Limb (tissue), 2 donors: ENCODE results near the gene SIK1.
"Not testable (repeated sequence)": the region's sequence is repeated elsewhere in the genome, so short reads cannot be mapped to it uniquely, and the experiment has no call there.

Experiments
- DNase-seq, 2 donors: peaks; one replicate each; pipeline ENCODE4 v3.0.0-alpha.2; 2016; ENCODE audit errors: extremely low spot score in 2 of 2

The SIK1 gene

GRCh38 chr21:43426404-43427241 is at the start of gene SIK1:
SIK1 (minus strand) TSS chr21:43427131; CDS start chr21:43426178, 953 bp downstream.
- DNase-seq: not testable (repeated sequence)

DNA sequence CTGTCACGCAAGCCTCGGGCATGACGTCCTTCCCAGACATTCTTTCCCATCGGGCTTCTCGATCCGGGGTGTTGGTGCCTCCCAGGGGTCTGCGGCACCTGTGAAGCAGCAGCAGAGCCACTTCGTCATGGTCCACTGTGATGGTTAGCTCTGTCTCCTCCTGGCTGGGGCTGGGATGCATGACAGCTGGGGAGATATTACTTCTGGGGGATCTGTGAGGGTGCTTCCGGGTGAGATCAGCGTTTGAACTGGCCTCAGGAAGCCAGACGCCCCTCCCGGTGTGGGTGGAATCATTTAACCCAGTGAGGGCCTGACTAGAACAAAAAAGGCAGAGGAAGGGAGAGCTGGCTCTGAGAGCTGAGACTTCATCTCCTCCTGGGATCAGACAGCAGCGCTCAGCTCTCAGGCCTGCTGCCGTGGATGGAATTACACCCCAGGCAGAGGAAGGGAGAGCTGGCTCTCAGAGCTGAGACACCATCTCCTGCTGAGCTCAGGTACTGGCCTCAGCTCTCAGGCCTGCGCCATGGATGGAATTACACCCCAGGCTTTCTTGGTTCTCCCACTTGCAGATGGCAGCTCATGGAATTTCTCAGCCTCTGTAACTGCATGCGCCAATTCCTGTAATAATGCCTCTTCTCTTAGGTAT is 44.8 kb upstream of the SIK1 start:
- not testable (repeated sequence) for DNase-seq

GRCh38 chr21:43469719-43470458 is 43.0 kb upstream of the SIK1 start:
- not testable (repeated sequence) for DNase-seq

GRCh38 chr21:43467785-43468184 is 40.9 kb upstream of the SIK1 start:
- no peak for DNase-seq

- not testable (repeated sequence) for DNase-seq
Measured at GRCh38 chr21:43465159-43465558, 38.2 kb upstream of the SIK1 start.

DNA sequence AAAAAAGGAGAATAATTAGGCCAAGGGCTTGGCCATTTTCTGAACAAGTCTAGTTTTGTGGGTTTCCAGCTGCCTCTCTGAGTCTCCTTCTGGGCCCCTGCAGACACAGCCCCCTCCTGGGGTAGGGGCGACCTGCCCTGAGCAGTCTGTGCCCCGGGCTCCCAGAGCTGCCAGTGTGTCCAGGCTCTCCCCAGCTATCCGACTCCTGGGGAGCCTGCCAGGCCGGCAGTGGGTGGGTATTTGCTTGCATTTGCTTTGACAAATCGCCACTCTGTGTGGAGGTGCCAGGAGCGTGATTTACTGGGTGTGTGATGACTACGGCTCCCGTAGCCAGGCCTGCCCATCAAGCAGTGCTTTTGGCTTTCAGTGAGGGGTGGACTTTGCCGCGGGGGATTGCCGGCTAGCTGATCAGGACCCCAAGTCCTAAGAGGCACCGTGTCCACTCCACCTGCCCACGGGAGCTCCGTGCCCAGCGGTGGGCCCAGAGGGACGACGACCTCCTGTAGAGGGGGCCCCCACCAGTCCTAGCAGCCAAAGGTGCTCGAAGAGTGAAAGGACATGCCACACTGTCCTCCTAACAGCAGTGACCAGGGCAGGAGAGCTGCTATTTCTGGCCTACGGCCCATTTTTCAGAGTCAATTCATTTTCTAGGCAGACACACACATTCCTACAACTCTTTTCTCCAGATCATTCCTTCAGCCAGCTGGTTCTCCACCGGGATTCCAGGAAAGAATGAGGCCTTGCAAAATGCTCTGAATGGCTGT is 36.7 kb upstream of the SIK1 start:
- not testable (repeated sequence) for DNase-seq

DNA sequence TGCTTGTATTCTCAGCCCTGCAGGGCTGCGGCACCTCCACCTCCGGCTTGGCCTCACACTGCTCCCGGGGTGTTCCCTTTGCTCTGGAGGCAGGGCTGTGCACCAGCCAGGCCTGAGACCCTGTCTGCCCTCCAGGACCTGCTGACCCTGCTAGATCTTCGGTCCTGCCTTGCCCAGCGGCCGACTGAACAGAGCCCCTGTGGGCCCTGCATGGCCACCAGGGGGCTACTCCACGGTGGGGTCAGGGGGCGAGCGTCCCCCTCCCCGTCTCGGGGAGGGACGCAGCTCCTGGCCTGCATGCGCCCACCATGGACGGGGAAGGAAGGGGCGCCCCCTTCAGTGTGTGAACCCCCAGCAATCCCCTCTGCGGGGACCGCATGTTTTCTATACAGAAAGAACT is 36.0 kb upstream of the SIK1 start:
- DNase-seq: not testable (repeated sequence)

DNA sequence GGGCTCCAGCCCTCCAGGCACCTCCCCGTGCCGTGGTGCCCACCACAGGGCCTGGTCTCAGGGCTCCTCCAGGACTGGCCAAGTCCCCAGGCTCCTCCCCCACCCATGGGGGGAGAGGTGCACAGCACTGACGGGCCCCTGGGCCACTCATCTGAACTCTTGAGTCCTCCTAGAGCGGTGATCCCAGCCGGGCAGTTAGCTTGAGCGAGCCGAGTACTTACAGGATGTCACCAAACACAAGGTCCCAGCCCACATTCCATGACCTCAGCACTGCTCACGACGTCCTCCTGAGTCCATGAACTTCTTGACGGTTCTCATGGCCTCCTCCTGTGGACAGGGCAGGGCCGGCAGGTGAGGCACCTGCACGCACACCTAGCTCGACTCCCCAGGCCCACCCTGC is 33.5 kb upstream of the SIK1 start:
- not testable (repeated sequence) for DNase-seq

GRCh38 chr21:43458995-43459394 is 32.1 kb upstream of the SIK1 start:
- not testable (repeated sequence) for DNase-seq

GRCh38 chr21:43456616-43457314 is 29.8 kb upstream of the SIK1 start:
- not testable (repeated sequence) for DNase-seq

DNA sequence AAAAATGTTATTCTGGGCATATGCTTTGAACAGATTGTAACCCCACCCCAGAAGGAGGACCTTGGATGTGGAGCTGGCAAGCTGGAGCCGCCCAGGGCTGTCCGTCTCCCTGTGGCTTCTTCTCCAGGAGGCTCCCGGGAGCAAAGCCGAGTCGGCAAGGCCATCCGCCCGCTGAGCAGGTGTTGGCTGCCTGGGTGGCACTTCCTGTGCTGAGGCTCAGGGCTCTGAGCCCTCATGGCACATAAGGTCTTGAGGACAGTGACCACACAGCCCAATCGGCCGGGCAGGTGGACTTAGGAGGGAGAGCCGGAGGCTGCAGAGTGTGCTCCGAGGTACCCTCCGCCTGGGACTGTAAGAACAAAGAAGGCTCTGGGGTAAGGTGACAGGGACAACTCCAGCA is 28.8 kb upstream of the SIK1 start:
- DNase-seq: not testable (repeated sequence)

DNA sequence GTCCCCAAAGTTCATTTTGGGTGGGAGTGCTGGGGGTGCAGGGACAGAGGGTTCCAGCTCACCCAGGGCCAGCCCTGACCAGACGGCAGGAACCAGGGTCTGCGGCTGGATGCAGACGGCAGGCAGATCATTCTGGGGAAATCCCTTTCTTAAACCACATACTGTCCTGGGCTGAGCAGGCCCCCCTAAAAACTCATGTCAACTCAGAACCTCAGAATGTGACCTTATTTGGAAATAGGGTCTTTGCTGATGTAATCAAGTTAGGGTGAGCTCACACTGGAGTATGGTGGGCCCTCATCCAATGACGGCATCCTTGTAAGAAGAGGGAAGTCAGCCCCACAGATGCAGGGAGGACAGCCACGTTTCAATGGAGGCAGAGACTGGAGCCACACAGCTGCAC is 27.2 kb upstream of the SIK1 start:
- DNase-seq: not testable (repeated sequence)

- DNase-seq: not testable (repeated sequence)
Measured at GRCh38 chr21:43451850-43452249, 24.9 kb upstream of the SIK1 start.

GRCh38 chr21:43450287-43450686 is 23.4 kb upstream of the SIK1 start:
- DNase-seq: not testable (repeated sequence)

DNA sequence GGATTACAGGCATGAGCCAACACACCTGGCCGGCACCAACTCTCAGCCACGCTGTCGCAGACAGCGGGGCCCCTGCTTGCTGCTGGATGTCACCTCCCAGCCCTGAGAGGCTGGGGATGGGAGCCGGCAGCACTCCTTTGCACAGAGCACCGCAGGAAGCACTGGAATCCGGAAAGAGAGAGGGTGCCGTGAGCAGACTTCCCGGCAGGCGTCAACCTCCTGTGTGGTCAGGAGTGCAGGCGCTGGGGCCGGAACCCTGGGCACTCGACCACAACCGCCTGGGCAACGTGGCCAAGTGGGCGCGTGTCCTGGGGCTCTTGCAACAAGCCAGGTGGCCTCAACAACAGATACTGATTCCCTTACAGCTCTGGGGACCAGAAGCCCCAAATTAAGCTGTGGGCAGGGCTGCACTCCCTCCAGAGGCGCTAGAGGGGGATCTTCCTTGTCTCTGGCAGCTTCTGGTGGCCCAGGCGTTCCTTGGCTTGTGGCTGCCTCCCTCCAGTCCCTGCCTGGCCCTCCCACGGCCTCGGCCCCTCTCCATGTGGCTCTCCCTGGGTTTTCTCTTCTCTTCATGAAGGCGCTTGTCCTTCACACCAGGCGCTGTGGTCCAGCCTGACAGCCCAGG is 20.5 kb upstream of the SIK1 start:
- not testable (repeated sequence) for DNase-seq

- not testable (repeated sequence) for DNase-seq
Measured at GRCh38 chr21:43446277-43446932, 19.5 kb upstream of the SIK1 start.

DNA sequence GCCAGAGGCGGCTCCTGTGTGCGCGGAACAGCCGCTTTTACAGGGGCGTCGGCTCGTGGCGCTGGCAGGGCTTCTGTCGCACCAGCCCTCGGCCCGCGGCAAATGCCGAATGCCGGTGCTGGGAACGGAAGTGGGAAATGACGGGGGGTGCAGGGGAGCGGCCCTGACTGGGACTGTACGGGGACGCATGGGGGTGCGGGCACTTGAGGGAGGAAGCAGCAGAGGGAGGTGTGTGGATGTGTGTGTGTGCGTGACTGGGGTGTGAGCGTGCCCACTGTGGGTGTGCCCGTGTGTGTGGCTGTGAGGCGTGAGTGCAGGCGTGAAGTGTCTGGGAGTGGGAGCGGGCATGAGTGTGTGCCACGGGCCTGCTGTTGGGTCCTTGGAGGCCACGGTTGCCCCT is 17.6 kb upstream of the SIK1 start:
- not testable (repeated sequence) for DNase-seq

DNA sequence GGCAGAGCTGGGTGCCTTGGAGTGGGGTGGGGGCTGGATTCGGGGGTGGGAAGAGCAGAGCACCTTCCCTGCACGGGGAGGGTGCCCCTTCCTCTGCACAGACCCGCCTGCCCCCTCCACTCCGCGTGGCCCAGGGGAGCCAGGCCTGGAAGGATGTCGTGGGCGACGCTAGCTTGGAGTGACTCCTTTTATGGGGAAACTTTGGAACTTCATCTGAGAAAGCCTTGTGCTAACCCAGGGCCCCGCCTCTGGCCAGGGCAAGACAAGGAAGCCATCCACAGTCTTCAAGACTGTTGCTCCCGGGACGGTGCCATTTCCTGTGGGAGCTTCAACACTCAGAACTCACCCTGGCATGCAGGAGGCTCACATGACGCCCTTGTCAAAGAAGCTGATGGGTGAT is 15.6 kb upstream of the SIK1 start:
- not testable (repeated sequence) for DNase-seq
